A673 (cell line): Measurements from ENCODE around the gene PDAP1. TPM values are rescaled to one million over a fixed set of nuclear protein-coding genes. Genes with fewer than 3 reads are reported as not detected.

Source experiments
- BruUV-seq: library from RNA; stranded (reverse); fragments of 400-500 nt; replicated peaks from 2 replicates; lab custom pipeline; 2021; lab: Mats Ljungman, UMichigan
- CTCF ChIA-PET: fragments of 300-600 bp; sonication (Branson Sonifier 250); formaldehyde crosslinking; loops from one replicate; lab custom pipeline; 2022; ENCODE audit warnings: antibody characterized with exemption; lab: Charles Lee
- POLR2A ChIA-PET: fragments of 300-600 bp; sonication (Branson Sonifier 250); formaldehyde crosslinking; loops from one replicate; lab custom pipeline; 2022; ENCODE audit warnings: antibody characterized with exemption; ENCODE audit not compliant: low non-redundant PET; lab: Charles Lee
- DNase-seq: peaks from one replicate; pipeline ENCODE4 v3.0.0-alpha.2; 2015; ENCODE audit warnings: low spot score
- H3K27ac ChIP-seq: fragments of 200-600 bp; sonication (generic); 2 replicates; pipeline ENCODE4 v1.5.1; 2016; ENCODE audit warnings: mixed run types, low read depth, mild to moderate bottlenecking, mixed read lengths, antibody characterized with exemption, low read length; ENCODE audit not compliant: poor library complexity, severe bottlenecking
- H3K27me3 ChIP-seq: fragments of 200-600 bp; sonication (generic); replicated peaks from 2 replicates; pipeline ENCODE4 v1.6.1; 2017; ENCODE audit warnings: mixed run types, low read depth, mild to moderate bottlenecking, mixed read lengths, antibody characterized with exemption, low read length; ENCODE audit not compliant: insufficient read depth, poor library complexity
- H3K36me3 ChIP-seq: fragments of 200-600 bp; sonication (generic); 2 replicates; pipeline ENCODE4 v1.6.1; 2016; ENCODE audit warnings: mixed run types, mild to moderate bottlenecking, mixed read lengths, antibody characterized with exemption, low read length; ENCODE audit not compliant: insufficient read depth, poor library complexity, severe bottlenecking
- H3K4me1 ChIP-seq: fragments of 200-600 bp; sonication (generic); 2 replicates; pipeline ENCODE4 v1.6.1; 2017; ENCODE audit warnings: mixed run types, mild to moderate bottlenecking, mixed read lengths, antibody characterized with exemption, low read length; ENCODE audit not compliant: insufficient read depth, poor library complexity, severe bottlenecking
- H3K4me3 ChIP-seq: fragments of 200-600 bp; sonication (generic); 2 replicates; pipeline ENCODE4 v1.5.1; 2016; ENCODE audit warnings: low read depth, mixed run types, mild to moderate bottlenecking, mixed read lengths, low read length; ENCODE audit not compliant: poor library complexity, severe bottlenecking
- H3K9me3 ChIP-seq: fragments of 200-600 bp; sonication (generic); 2 replicates; pipeline ENCODE4 v1.6.1; 2016; ENCODE audit warnings: mixed run types, low read depth, mild to moderate bottlenecking, mixed read lengths, antibody characterized with exemption, low read length; ENCODE audit not compliant: poor library complexity, severe bottlenecking
- CTCF ChIP-seq: fragments of 300-800, 200-600 bp; sonication (generic); conservative IDR thresholded peaks from 2 replicates; pipeline ENCODE4 v1.5.1; 2017; ENCODE audit warnings: low read depth, mild to moderate bottlenecking, antibody characterized with exemption, low read length, moderate library complexity, mixed read lengths
- EZH2 ChIP-seq: fragments of 200-600 bp; sonication (generic); IDR thresholded peaks from 2 replicates; pipeline ENCODE4 v1.6.1; 2017; ENCODE audit warnings: borderline replicate concordance, low read depth, mild to moderate bottlenecking, mixed read lengths, antibody characterized with exemption, low read length; ENCODE audit not compliant: poor library complexity, severe bottlenecking
- intact Hi-C: fragments of 100-400 bp; cut with micrococcal nuclease; formaldehyde crosslinking; loops from one replicate; pipeline ENCODE4 v1.10.0; 2022; ENCODE audit not compliant: unreplicated experiment
- total RNA-seq: library from RNA; stranded (reverse); gene quantifications from 2 replicates; pipeline ENCODE4 v1.2.3, GENCODE V29; 2021

The PDAP1 gene
- total RNA-seq, 1 experiment from 2014 or later, result 164 TPM

GRCh38 chr7:99448855-99449254 is 40.5 kb upstream of the PDAP1 start:
- no peak for DNase-seq
- CTCF ChIA-PET, result no interaction called here
- no peaks in the 10 kb centered on the region for H3K27me3 ChIP-seq
- no TSS peak for BruUV-seq
- H3K36me3 ChIP-seq, result peaks cover 78% of the 10 kb centered on the region
- no peaks in the 10 kb centered on the region for H3K9me3 ChIP-seq
- H3K27ac ChIP-seq, result no peak overlapping the region
- intact Hi-C loops, result no loop called here
- no peak overlapping the region for H3K4me3 ChIP-seq
- POLR2A ChIA-PET, result no interaction called here
- no peaks in the 10 kb centered on the region for H3K4me1 ChIP-seq
- TF ChIP-seq EZH2 (no peak), CTCF (no peak)

- no peak overlapping the region for H3K27ac ChIP-seq
- no peaks in the 10 kb centered on the region for H3K9me3 ChIP-seq
- TF ChIP-seq EZH2, result no peak
- no peak for TF ChIP-seq CTCF
- intact Hi-C loops, result no loop called here
- peaks cover 80% of the 10 kb centered on the region for H3K36me3 ChIP-seq
- H3K27me3 ChIP-seq, result no peaks in the 10 kb centered on the region
- BruUV-seq, result no TSS peak
- H3K4me1 ChIP-seq, result no peaks in the 10 kb centered on the region
- ChIA-PET POLR2A (no interaction called here), CTCF (no interaction called here)
- no peak for DNase-seq
- no peak overlapping the region for H3K4me3 ChIP-seq
These were observed 39.5 kb upstream of the PDAP1 start for GRCh38 chr7:99447943-99448342.

- CTCF ChIA-PET, result no interaction called here
- H3K27ac ChIP-seq, result no peak overlapping the region
- no peak overlapping the region for H3K4me3 ChIP-seq
- no peaks in the 10 kb centered on the region for H3K4me1 ChIP-seq
- no TSS peak for BruUV-seq
- intact Hi-C loops, result no loop called here
- no peak for DNase-seq
- TF ChIP-seq CTCF (no peak), EZH2 (no peak)
- H3K9me3 ChIP-seq, result no peaks in the 10 kb centered on the region
- H3K36me3 ChIP-seq, result peaks cover 71% of the 10 kb centered on the region
- POLR2A ChIA-PET, result no interaction called here
- no peaks in the 10 kb centered on the region for H3K27me3 ChIP-seq
These were observed 37.7 kb upstream of the PDAP1 start for GRCh38 chr7:99446096-99446495.
